CD4-positive, alpha-beta T cell (primary cell): Measurements from ENCODE around the gene TMPRSS11D. TPM values are rescaled to one million over a fixed set of nuclear protein-coding genes. Genes with fewer than 3 reads are reported as not detected.

Experiments
- ATAC-seq: fragments of 200-7000 bp; cut with Tn5 transposase; one replicate; pipeline ENCODE4 v1.10.0; 2022; ENCODE audit warnings: mild to moderate bottlenecking; ENCODE audit not compliant: poor library complexity
- CTCF ChIA-PET: fragments of 350-600 bp; sonication (Branson Sonifier 250); formaldehyde crosslinking; loops from one replicate; lab custom pipeline; 2021; ENCODE audit warnings: antibody characterized with exemption, inconsistent platforms; lab: Charles Lee
- POLR2A ChIA-PET: fragments of 350-600 bp; sonication (Branson Sonifier 250); formaldehyde crosslinking; loops from one replicate; lab custom pipeline; 2021; ENCODE audit warnings: antibody characterized with exemption, inconsistent platforms; lab: Charles Lee
- DNase-seq, 14 experiments: peaks; one replicate each; pipeline ENCODE4 v3.0.0-alpha.2; 2013 to 2020; ENCODE audit warnings: mixed read lengths in 2 of 14
- H3K27ac ChIP-seq, 2 donors: one replicate each; pipeline versions ENCODE4 v1.5.1 to v1.7.0; 2013; ENCODE audit warnings: low read length in 2 of 2, low read depth in 1 of 2, mild to moderate bottlenecking in 1 of 2
- H3K27me3 ChIP-seq, 2 experiments: 1 replicate in 1 of 2; 2 replicates in 1 of 2; pipeline versions ENCODE4 v1.6.1 to v1.7.0; 2013; ENCODE audit warnings: low read length in 2 of 2, control low read depth in 1 of 2, mild to moderate bottlenecking in 1 of 2, moderate library complexity in 1 of 2; ENCODE audit not compliant: insufficient read depth in 2 of 2, control insufficient read depth in 1 of 2
- H3K36me3 ChIP-seq: one replicate; pipeline ENCODE4 v1.6.1; 2013; ENCODE audit warnings: low read length, control low read depth; ENCODE audit not compliant: insufficient read depth
- H3K4me1 ChIP-seq: one replicate; pipeline ENCODE4 v1.6.1; 2013; ENCODE audit warnings: low read length, control low read depth; ENCODE audit not compliant: insufficient read depth
- H3K4me3 ChIP-seq: one replicate; pipeline ENCODE4 v1.5.1; 2013; ENCODE audit warnings: mild to moderate bottlenecking, low read length, moderate library complexity
- H3K9me3 ChIP-seq, 2 experiments: 1 replicate in 1 of 2; 2 replicates in 1 of 2; pipeline versions ENCODE4 v1.6.1 to v1.7.0; 2013; ENCODE audit warnings: low read length in 2 of 2, mild to moderate bottlenecking in 2 of 2, control low read depth in 1 of 2, moderate library complexity in 1 of 2; ENCODE audit not compliant: control insufficient read depth in 1 of 2, insufficient read depth in 1 of 2
- H3K27ac Mint-ChIP-seq: one replicate; pipeline ENCODE4 v1.8.0; 2020; ENCODE audit warnings: mixed read lengths
- H3K27me3 Mint-ChIP-seq: one replicate; pipeline ENCODE4 v1.8.0; 2021; ENCODE audit warnings: mixed read lengths
- H3K36me3 Mint-ChIP-seq: one replicate; pipeline ENCODE4 v1.8.0; 2021; ENCODE audit warnings: low read depth, mixed read lengths
- H3K4me1 Mint-ChIP-seq: one replicate; pipeline ENCODE4 v1.8.0; 2021; ENCODE audit warnings: low read depth, mixed read lengths
- H3K4me3 Mint-ChIP-seq: one replicate; pipeline ENCODE4 v1.8.0; 2020; ENCODE audit warnings: mild to moderate bottlenecking, mixed read lengths
- H3K9me3 Mint-ChIP-seq: one replicate; pipeline ENCODE4 v1.8.0; 2020; ENCODE audit warnings: mixed read lengths
- intact Hi-C, 2 experiments: fragments of 100-400 bp; cut with DNase I in 1 of 2; cut with micrococcal nuclease in 1 of 2; formaldehyde crosslinking; loops; one replicate each; pipeline versions ENCODE4 v1.15.1 to v1.9.0; 2023 to 2025; cut with DNase I, micrococcal nuclease
- total RNA-seq, 174 experiments: library from RNA in 2 of 174; stranded (reverse) in 2 of 174; gene quantifications; one replicate each; pipeline ENCODE4 v1.2.3 and lab custom pipeline; 2021 to 2026
- TF ChIP-seq, protein P1 (sequence below): fragments of 200-600 bp; IDR thresholded peaks from one replicate; pipeline ENCODE4 v1.8.0; 2022; ENCODE audit warnings: antibody characterized with exemption, mild to moderate bottlenecking

TMPRSS11D gene
- total RNA-seq, 2 experiments from 2014 or later, result not detected

DNA sequence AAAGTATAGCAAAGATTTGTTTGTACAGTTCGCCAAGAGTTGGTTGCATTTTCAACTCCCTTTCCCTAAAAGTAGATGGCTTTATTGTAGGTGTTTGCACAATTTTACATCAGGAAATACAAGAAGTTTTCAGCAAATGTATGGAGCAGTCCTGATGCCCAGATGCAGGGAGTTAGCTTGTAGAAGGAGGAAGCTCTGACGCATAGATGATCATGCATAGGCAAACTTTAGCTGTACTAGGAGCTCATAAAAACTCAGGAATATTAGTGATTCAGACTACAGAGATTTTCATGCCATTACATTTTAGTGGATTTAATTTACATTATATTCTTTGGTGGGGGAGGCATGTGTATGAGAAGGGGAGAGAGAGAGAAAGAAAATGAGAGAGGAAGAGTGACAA lies 62.9 kb downstream of the TMPRSS11D start:
- Histone ChIP-seq H3K36me3 (no peaks in the 10 kb centered on the region), H3K9me3 (peaks cover 0 to 8% of the 10 kb centered on the region in 2 experiments), H3K27me3 (no peaks in the 10 kb centered on the region), H3K4me1 (no peaks in the 10 kb centered on the region), H3K4me3 (no peak overlapping the region), H3K27ac (no peak overlapping the region)
- ChIA-PET CTCF (no interaction called here), POLR2A (no interaction called here)
- no peaks in the 10 kb centered on the region for H3K27me3 Mint-ChIP-seq
- H3K9me3 Mint-ChIP-seq, result peaks cover 2% of the 10 kb centered on the region
- no peak overlapping the region for H3K27ac Mint-ChIP-seq
- no peak for DNase-seq
- TF ChIP-seq, protein P1, sequence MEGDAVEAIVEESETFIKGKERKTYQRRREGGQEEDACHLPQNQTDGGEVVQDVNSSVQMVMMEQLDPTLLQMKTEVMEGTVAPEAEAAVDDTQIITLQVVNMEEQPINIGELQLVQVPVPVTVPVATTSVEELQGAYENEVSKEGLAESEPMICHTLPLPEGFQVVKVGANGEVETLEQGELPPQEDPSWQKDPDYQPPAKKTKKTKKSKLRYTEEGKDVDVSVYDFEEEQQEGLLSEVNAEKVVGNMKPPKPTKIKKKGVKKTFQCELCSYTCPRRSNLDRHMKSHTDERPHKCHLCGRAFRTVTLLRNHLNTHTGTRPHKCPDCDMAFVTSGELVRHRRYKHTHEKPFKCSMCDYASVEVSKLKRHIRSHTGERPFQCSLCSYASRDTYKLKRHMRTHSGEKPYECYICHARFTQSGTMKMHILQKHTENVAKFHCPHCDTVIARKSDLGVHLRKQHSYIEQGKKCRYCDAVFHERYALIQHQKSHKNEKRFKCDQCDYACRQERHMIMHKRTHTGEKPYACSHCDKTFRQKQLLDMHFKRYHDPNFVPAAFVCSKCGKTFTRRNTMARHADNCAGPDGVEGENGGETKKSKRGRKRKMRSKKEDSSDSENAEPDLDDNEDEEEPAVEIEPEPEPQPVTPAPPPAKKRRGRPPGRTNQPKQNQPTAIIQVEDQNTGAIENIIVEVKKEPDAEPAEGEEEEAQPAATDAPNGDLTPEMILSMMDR, result no peak
- no peaks in the 10 kb centered on the region for H3K36me3 Mint-ChIP-seq
- no peak for ATAC-seq
- intact Hi-C loops, result no loop called here
- no peak overlapping the region for H3K4me3 Mint-ChIP-seq
- no peaks in the 10 kb centered on the region for H3K4me1 Mint-ChIP-seq

DNA sequence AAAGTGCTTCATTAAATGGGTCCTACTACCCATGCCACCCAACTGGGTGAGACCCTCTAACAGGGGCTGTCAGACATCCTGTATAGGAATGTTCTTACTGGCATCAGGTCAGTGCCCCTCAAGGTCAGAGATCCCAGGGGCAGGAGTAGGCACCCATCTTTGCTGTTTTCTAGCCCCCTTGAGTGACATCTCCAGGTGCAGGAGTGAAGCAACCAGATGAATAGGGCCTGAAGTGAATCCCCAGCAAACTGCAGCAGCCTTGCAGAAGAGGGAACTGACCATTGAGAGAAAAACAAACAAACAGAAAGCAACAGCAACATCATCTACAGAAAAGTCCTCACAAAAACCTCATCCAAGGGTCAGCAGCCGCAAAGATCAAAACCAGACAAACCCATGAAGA lies 73.8 kb downstream of the TMPRSS11D start:
- H3K27me3 Mint-ChIP-seq, result no peaks in the 10 kb centered on the region

DNA sequence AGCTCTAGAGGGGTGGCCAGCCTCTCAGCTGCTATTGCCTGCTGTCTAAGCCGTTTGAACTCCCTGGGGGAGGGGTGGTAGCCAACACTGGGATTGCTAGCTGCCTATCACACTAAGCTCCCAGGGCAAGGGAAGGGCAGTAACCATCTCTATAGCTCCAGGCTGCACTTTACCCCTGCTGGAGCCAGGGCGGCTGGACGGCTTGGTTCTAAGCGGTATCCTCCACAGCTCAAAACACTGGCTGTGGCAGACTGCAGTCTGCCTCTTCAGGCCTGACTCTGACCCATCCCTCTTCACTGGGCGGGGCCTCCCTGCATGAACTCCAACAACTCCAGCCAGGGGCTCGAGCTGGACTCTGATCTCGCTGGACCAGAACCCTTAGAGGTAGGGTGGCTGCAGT lies 74.3 kb downstream of the TMPRSS11D start:
- Mint-ChIP-seq H3K4me3 (no peak overlapping the region), H3K9me3 (peaks cover 17% of the 10 kb centered on the region), H3K36me3 (no peaks in the 10 kb centered on the region), H3K4me1 (no peaks in the 10 kb centered on the region), H3K27me3 (no peaks in the 10 kb centered on the region), H3K27ac (no peak overlapping the region)
- Histone ChIP-seq H3K27ac (no peak overlapping the region), H3K4me3 (no peak overlapping the region), H3K4me1 (no peaks in the 10 kb centered on the region), H3K9me3 (peaks cover 9 to 12% of the 10 kb centered on the region in 2 experiments), H3K36me3 (no peaks in the 10 kb centered on the region), H3K27me3 (no peaks in the 10 kb centered on the region)
- TF ChIP-seq, protein P1, result no peak
- DNase-seq (no peak), ATAC-seq (no peak)
- intact Hi-C loops, result no loop called here
- CTCF ChIA-PET, result no interaction called here
- POLR2A ChIA-PET, result no interaction called here

More for the DNA sequence above, 73.8 kb downstream of the TMPRSS11D start:
- Mint-ChIP-seq H3K4me3 (no peak overlapping the region), H3K4me1 (no peaks in the 10 kb centered on the region), H3K9me3 (peaks cover 20% of the 10 kb centered on the region), H3K36me3 (no peaks in the 10 kb centered on the region), H3K27ac (no peak overlapping the region)
- ChIA-PET CTCF (no interaction called here), POLR2A (no interaction called here)
- Histone ChIP-seq H3K36me3 (no peaks in the 10 kb centered on the region), H3K4me1 (no peaks in the 10 kb centered on the region), H3K9me3 (peaks cover 9 to 12% of the 10 kb centered on the region in 2 experiments), H3K27ac (no peak overlapping the region), H3K27me3 (no peaks in the 10 kb centered on the region), H3K4me3 (no peak overlapping the region)
- intact Hi-C loops, result no loop called here
- TF ChIP-seq, protein P1, result no peak
- DNase-seq (no peak), ATAC-seq (no peak)
